Measurements from ENCODE around the gene SETDB1.

DNA sequence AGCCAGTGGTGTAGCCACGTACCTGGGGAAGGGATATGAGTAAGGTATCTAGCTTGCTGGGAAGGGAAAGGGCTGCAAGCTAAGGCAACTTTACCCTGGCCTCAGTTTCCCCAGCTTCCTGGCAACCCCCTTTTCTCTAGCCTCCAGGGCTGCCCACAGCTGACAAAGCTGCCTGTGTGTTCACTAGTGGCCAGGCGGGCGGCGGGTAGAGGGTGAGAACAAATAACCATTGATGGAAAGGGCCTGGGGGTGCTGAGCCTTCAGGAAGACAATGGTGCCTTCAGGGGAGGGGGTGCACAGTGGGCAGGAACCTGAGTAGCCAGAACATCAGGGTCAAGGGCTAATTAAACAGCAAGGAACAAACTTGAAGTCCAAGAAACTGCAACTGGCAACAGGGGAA is 42.3 kb downstream of the SETDB1 start:
- TF ChIP-seq POLR2A (IDR thresholded peaks at IDR 0.05) = no peak
- TF ChIP-seq, protein P1, sequence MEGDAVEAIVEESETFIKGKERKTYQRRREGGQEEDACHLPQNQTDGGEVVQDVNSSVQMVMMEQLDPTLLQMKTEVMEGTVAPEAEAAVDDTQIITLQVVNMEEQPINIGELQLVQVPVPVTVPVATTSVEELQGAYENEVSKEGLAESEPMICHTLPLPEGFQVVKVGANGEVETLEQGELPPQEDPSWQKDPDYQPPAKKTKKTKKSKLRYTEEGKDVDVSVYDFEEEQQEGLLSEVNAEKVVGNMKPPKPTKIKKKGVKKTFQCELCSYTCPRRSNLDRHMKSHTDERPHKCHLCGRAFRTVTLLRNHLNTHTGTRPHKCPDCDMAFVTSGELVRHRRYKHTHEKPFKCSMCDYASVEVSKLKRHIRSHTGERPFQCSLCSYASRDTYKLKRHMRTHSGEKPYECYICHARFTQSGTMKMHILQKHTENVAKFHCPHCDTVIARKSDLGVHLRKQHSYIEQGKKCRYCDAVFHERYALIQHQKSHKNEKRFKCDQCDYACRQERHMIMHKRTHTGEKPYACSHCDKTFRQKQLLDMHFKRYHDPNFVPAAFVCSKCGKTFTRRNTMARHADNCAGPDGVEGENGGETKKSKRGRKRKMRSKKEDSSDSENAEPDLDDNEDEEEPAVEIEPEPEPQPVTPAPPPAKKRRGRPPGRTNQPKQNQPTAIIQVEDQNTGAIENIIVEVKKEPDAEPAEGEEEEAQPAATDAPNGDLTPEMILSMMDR (IDR thresholded peaks at IDR 0.05) = no peak

Data from adrenal gland (tissue), 5 donors.